Stimulated activated CD4-positive, alpha-beta T cell treated with anti-CD3 and anti-CD28 coated beads, Interleukin-12 subunit alpha, Interleukin-12 subunit beta, amount 100 ng/mL, for 48 hours (primary cell): ENCODE data around the gene RELN.
"Not testable (repeated sequence)": the region's sequence is repeated elsewhere in the genome, so short reads cannot be mapped to it uniquely, and the experiment has no call there.

Source experiments
- DNase-seq, 3 donors: peaks; one replicate each; pipeline ENCODE4 v3.0.0-alpha.2; 2020; ENCODE audit warnings: low read depth in 2 of 3, low spot score in 1 of 3

The RELN gene

DNA sequence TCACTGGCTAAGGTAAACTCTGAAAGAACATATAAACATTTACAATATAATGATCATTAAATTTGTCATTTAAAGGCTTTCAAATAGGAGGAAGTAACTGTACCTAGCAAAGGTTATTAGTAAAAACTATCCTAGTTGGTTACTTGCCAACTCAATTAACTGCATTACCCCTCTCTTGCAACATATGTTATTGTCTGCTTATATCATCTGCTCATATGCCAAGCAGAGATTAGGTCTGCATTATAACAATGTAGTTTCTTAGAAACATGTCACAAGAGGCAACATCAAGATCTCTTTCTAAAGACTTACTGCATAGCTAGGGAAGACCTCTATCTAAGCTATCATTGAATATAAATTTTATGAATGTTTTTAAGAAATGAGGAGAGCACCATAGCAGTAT is 132.5 kb downstream of the RELN start:
- no peak for DNase-seq

GRCh38 chr7:103855671-103856070 is 133.8 kb downstream of the RELN start:
- DNase-seq = no peak

DNA sequence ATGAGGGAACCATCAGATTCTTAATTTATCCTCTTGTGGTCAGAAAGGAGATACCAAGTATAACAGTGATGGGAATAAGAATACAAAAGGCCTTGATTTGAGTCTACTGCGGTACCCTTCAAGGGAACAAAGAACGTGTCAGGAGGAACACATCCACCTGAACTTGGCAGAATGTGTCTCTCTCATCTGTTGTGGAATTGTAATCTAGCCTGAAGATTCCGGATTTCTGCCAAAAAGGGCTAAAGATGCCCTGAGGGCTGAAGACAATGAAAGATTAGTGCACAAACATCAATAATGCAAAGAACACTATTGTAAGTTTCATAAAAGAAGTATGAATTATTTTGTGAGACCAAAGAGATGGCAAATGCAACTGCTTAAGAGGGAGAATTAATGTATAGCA is 134.8 kb downstream of the RELN start:
- DNase-seq = no peak

DNA sequence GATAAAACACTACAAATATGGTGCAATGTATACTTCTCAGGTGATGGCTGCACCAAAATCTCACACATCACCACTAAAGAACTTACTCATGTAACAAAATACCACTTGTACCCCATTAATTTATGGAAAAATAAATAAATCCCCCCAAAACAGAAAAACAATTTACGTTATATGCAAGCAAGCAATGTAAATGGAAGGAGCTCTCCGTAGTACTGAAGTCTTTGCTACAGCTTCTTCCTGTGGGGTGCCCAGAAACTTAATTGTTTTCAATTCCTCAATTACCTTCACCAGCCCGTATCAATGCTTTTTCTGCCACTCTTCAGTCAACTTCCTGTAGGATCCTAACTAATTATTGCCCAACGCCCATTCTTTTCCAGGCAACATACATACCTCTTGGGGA is 138.1 kb downstream of the RELN start:
- DNase-seq = no peak

GRCh38 chr7:103843689-103844480 is 145.6 kb downstream of the RELN start:
- DNase-seq = no peak

DNA sequence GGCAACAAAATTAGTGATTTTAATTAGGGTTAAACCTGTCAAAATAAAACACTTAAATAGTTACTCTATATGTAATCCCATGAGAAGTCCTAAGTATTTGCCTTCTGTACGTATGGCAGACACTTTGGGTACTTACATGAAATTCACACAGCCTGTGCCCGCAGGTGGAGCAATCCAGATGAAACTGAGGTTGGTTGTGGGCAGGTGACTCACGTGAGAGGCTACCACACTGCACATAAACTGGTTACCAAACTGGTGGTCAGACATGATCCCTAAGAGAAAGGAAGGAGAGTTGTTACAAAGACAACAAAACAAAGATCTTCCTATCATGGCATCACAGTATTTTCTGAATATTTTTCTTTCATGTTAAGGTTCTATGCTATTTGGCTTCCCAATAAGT is 156.1 kb downstream of the RELN start:
- no peak for DNase-seq

- DNase-seq = no peak
Measured at GRCh38 chr7:103832438-103832837, 157.0 kb downstream of the RELN start.

DNA sequence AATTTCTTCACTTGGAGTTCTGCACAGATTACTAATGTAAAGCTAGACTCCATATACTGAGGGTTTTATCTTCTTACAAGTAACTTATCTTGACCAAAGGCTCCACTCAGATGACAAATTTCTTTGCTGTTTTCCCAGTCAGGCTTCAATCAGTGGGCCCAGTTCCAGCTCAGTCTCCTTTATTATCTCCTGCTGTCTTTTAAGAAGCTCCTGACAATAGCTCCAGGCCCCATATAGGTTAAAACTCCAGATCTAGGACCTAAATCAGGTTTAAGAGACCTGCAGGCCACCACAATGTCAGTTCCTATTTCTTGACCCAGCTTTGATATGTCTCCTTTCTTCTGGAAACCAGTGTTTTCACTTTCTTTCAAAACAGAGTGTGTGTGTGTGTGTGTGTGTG is 165.2 kb downstream of the RELN start:
- DNase-seq = no peak

DNA sequence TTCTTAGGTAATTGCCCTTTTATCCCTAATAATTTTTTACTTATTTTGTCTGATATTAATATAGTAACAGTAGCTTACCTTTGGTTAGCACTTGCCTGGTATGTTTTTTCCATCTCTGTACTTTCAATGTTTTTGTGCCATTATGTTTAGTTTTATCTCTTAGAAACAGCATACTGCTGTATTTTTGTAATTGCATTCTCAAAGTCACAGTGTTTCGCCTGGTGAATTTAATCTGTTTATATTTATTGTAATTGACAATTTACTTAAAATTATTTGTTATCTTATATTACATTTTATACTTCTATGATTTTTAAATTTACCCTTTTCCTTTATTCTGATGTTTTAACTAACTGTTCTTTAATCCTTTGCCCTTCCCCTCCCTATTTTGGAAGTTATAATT is 166.4 kb downstream of the RELN start:
- no peak for DNase-seq

- DNase-seq = no peak
Measured at GRCh38 chr7:103821092-103821491, 168.4 kb downstream of the RELN start.

DNA sequence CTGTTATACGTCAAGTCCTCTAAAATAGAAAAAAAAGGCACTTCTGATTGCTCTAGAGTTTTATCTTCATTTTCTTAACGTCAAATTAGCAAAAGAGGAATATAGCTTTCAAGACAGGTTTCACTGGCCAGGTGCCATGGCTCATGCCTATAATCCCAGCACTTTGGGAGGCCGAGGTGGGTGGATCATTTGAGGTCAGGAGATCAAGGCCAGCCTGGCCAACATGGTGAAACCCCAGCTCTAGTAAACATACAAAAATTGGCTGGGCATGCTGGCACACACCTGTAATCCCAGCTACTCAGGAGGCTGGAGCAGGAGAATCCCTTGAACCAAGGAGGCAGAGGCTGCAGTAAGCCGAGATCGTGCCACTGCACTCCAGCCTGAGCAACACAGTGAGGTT is 173.5 kb downstream of the RELN start:
- DNase-seq = not testable (repeated sequence)

- no peak for DNase-seq
Measured at GRCh38 chr7:103813970-103814369, 175.5 kb downstream of the RELN start.

GRCh38 chr7:103811997-103812396 is 177.5 kb downstream of the RELN start:
- no peak for DNase-seq

DNA sequence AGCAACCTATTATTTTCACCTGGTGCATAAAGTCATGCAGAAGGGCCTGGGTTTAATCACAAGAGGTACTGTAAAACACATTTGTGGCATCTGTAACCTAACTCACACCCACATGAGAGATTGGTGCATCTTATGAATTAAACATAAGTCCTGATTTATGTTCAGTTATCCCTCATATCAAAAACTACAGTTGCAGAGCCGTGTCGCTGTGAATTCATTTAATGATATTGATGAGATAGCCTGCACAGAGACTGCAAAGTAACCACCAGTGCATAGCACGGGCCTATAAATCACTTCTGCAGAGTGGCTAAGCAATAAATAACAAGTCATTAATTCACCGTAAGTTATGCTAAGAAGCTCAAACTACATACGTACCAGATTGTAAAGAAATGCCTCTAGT is 178.2 kb downstream of the RELN start:
- DNase-seq = no peak

GRCh38 chr7:103810112-103810744 is 179.2 kb downstream of the RELN start:
- DNase-seq = no peak

DNA sequence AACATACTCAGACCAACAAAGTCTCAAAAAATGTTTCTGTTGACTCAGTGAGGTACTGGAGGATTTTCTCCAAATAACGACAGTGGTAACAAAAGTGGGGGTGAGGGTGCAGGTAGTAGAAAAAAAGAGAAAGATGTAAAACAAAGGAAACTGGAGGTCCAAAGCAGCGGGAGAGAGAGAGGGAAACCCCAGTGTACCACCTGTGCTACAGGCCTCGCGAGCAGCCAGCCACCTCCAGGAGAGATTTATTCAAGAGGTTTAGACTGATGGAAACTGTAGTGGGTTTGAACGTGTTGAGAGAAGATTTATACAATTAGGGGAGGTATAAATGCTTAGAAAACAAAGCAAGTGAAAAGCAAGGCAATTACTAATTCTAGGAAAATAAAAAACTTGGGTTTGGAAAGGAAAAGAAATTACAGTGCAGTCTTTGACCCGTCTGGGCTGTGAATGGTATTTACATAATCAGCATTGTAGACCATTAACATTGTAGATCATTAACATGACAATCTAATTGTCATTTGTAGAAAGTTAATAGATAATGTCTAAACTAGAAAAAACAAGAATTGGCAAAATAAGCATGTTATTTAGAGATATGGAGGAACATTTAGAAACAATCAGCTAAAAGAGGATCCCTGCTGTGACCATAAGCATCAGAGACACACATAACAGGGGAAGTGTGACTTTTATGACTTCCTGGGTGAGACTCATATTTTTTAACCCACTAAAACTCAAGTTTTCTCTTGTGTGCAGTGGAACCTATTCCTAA is 180.0 kb downstream of the RELN start:
- DNase-seq = no peak

DNA sequence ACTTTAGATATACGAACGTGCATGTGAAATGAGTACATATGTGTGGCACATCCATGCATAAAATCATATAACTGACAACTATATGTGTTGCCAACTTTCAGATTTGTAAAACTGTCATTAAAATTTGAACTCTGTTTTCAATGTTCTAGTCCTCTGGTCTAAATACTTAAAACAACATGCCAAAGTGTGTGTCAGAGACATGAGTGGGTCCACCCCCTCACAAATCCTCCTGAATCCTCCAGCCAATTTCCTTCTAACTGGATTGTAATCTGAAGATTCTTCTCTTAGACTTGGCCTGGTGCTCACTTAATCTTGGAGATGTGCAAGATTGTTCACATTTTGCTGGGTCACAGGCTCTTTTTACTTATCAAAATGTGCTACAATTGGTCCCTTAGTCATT is 184.1 kb downstream of the RELN start:
- no peak for DNase-seq

GRCh38 chr7:103803631-103804030 is 185.8 kb downstream of the RELN start:
- no peak for DNase-seq

GRCh38 chr7:103799298-103799697 is 190.2 kb downstream of the RELN start:
- DNase-seq = no peak

DNA sequence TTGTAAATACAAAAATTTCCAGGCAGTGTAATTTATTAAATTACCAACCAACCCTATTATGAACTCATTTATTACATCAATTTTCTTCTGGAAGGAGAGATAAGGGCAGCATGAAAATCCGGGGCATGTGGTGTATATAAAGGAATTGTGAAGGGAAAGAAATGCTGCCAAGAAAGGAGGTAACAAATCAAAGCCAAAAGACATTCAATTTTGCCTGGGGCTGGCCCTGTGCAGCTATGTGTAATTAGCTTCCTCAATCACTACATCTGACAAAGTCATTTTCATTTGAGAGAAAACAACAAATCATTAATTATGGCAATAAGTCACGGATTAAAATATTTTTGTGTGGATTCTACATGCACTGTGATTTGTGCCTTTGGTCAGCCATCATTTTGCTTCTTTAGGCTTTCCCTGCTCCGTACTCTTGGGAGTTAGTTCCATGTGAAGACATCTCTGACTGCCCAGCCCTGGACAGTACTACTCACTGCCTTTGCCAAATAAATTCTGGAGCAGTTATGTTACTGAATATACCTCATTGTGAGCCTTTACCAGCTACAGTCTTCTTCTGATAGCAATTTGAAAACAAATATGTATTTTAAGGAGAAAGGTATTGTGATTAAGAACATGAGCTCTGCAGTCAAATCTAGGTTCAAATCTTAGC is 191.7 kb downstream of the RELN start:
- no peak for DNase-seq

GRCh38 chr7:103796327-103796962 is 193.0 kb downstream of the RELN start:
- no peak for DNase-seq
